MCF 10A (cell line): ENCODE data around the gene FGF1. TPM values are rescaled to one million over a fixed set of nuclear protein-coding genes. Genes with fewer than 3 reads are reported as not detected.

Experiments used
- BruUV-seq: library from RNA; stranded (reverse); fragments of 400-500 nt; replicated peaks from 2 replicates; lab custom pipeline; 2021; lab: Mats Ljungman, UMichigan
- CTCF ChIA-PET: fragments of 300-600 bp; sonication (Branson Sonifier 250); formaldehyde crosslinking; extraction: SDS; loops from one replicate; lab custom pipeline; 2021; ENCODE audit warnings: antibody characterized with exemption, inconsistent platforms; lab: Yijun Ruan, JAX
- POLR2A ChIA-PET: fragments of 300-600, 350-650 bp; sonication (Branson Sonifier 250); formaldehyde crosslinking; extraction: SDS; loops from one replicate; lab custom pipeline; 2020; ENCODE audit warnings: antibody characterized with exemption, inconsistent platforms; lab: Yijun Ruan, JAX
- DNase-seq: peaks from one replicate; pipeline ENCODE4 v3.0.0-alpha.2; 2018; ENCODE audit not compliant: unreplicated experiment
- H3K27ac Mint-ChIP-seq: one replicate; pipeline ENCODE4 v1.8.0; 2022; ENCODE audit warnings: mild to moderate bottlenecking, low read depth, mixed read lengths; ENCODE audit not compliant: unreplicated experiment
- H3K27me3 Mint-ChIP-seq: one replicate; pipeline ENCODE4 v1.8.0; 2022; ENCODE audit warnings: mixed read lengths; ENCODE audit not compliant: insufficient read depth, unreplicated experiment
- H3K36me3 Mint-ChIP-seq: one replicate; pipeline ENCODE4 v1.8.0; 2022; ENCODE audit warnings: mild to moderate bottlenecking, moderate library complexity, mixed read lengths; ENCODE audit not compliant: insufficient read depth, unreplicated experiment
- H3K4me1 Mint-ChIP-seq: one replicate; pipeline ENCODE4 v1.8.0; 2022; ENCODE audit warnings: mixed read lengths; ENCODE audit not compliant: insufficient read depth, unreplicated experiment
- H3K4me3 Mint-ChIP-seq: one replicate; pipeline ENCODE4 v1.8.0; 2022; ENCODE audit warnings: mild to moderate bottlenecking, moderate library complexity, mixed read lengths; ENCODE audit not compliant: unreplicated experiment
- H3K9me3 Mint-ChIP-seq: one replicate; pipeline ENCODE4 v1.8.0; 2022; ENCODE audit warnings: mixed read lengths; ENCODE audit not compliant: unreplicated experiment
- intact Hi-C: fragments of 100-400 bp; cut with micrococcal nuclease; formaldehyde crosslinking; loops from 2 replicates; pipeline ENCODE4 v1.14.1; 2022
- total RNA-seq: library from RNA; stranded (reverse); gene quantifications from 2 replicates; pipeline ENCODE4 v1.2.3, GENCODE V29; 2022
- TF ChIP-seq, protein P1 (sequence below): fragments of 200-600 bp; IDR thresholded peaks from one replicate; pipeline ENCODE4 v1.8.0; 2022; ENCODE audit warnings: antibody characterized with exemption, mild to moderate bottlenecking; ENCODE audit not compliant: unreplicated experiment

The FGF1 gene
- total RNA-seq, 1 experiment from 2014 or later, result 0.65 TPM

DNA sequence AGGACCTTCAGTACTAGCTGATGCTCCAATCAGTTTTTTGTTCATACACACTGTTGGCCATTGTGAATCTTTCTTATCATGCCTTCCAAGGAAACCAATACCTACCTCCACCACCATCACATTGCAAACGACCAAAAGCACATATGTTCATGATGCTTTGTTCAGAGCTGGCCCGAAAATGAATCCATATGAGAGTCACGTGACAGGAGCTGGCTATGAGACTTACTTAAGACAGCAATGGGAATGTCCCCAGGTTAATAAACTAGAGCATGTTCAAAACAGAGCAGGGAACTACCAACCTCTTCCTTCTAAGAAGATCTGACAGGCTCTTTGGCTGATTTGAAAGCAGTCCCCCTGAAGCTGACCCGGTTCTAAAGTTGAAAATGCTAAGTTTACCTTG, 93.5 kb downstream of the FGF1 start:
- Mint-ChIP-seq H3K27me3 (no peaks in the 10 kb centered on the region), H3K4me3 (no peak overlapping the region), H3K27ac (no peak overlapping the region), H3K4me1 (peaks cover 6% of the 10 kb centered on the region), H3K9me3 (no peaks in the 10 kb centered on the region), H3K36me3 (no peaks in the 10 kb centered on the region)
- ChIA-PET CTCF (no interaction called here), POLR2A (no interaction called here)
- no TSS peak for BruUV-seq
- intact Hi-C loops, result no loop called here
- no peak for DNase-seq
- TF ChIP-seq, protein P1, sequence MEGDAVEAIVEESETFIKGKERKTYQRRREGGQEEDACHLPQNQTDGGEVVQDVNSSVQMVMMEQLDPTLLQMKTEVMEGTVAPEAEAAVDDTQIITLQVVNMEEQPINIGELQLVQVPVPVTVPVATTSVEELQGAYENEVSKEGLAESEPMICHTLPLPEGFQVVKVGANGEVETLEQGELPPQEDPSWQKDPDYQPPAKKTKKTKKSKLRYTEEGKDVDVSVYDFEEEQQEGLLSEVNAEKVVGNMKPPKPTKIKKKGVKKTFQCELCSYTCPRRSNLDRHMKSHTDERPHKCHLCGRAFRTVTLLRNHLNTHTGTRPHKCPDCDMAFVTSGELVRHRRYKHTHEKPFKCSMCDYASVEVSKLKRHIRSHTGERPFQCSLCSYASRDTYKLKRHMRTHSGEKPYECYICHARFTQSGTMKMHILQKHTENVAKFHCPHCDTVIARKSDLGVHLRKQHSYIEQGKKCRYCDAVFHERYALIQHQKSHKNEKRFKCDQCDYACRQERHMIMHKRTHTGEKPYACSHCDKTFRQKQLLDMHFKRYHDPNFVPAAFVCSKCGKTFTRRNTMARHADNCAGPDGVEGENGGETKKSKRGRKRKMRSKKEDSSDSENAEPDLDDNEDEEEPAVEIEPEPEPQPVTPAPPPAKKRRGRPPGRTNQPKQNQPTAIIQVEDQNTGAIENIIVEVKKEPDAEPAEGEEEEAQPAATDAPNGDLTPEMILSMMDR, result no peak

DNA sequence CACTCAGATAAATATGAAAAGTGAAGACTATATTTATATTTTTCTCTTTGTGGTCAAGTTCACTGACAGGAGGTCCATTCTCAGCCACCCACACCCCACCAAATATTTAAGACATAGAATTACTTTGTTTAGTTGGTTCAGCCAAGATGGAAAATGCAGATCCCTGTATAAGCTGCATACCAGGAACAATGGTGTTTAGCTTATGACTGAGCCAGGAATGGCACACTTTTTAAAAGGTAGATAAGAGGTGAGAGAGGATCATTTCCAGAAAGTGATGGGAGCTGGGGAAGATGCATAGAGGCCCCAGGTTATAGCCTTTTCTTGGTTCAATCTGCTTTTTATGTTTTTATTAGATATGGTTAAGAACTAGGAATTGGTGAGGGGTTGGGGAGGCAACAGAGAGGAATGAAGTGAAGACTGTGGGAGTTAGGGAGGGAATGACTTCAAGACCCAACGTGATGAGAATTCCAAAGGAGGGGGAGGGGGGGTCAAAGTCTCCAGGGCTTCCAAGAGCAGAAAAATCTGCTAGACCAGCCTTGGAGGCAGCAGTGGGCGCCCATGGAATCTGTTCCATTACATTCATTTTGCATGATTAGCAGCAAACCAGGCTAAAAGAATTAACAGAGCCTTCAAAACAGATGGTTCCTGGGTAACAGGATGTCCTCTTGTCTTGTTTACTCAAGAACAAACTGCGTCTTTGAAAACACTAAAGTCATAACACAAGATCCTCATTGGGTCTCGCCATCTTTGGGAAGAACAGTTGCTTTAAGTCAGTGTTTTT, 95.2 kb downstream of the FGF1 start:
- CTCF ChIA-PET, result no interaction called here

DNA sequence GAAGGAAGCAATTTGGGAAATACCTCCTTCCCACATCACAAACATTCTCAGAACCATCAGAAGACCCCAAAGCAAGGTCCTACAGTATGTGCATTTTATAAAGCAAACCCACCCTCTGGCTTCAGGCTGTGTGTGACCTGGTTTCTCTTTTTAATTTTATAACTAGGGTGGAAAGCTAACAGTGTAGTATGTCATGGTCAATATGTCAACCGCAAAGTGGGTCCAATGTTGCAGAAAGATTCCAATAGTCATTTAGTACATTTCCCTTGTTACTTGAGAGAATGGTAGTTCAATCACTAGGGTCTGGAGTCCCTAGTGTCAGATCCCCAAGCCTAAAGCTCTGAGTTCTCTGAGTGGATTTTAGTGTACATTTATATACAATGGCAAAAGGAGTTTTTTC, 96.2 kb downstream of the FGF1 start:
- peaks cover 6% of the 10 kb centered on the region for H3K4me1 Mint-ChIP-seq
- intact Hi-C loops, result no loop called here
- TF ChIP-seq, protein P1, result no peak
- no peak for DNase-seq
- H3K36me3 Mint-ChIP-seq, result no peaks in the 10 kb centered on the region
- ChIA-PET CTCF (interaction anchor here (0.6 to 0.7 kb wide), 3 partner anchors 41 to 778 kb away, joined by 3 to 4 read pairs (median 4); no protein-coding TSS in a partner anchor), POLR2A (no interaction called here)
- no peak overlapping the region for H3K27ac Mint-ChIP-seq
- no TSS peak for BruUV-seq
- no peak overlapping the region for H3K4me3 Mint-ChIP-seq
- H3K9me3 Mint-ChIP-seq, result no peaks in the 10 kb centered on the region
- H3K27me3 Mint-ChIP-seq, result no peaks in the 10 kb centered on the region

More for the DNA sequence above, 95.2 kb downstream of the FGF1 start:
- TF ChIP-seq, protein P1, result no peak
- Mint-ChIP-seq H3K27ac (no peak overlapping the region), H3K9me3 (no peaks in the 10 kb centered on the region), H3K4me1 (peaks cover 6% of the 10 kb centered on the region), H3K27me3 (no peaks in the 10 kb centered on the region), H3K4me3 (no peak overlapping the region), H3K36me3 (no peaks in the 10 kb centered on the region)
- BruUV-seq, result no TSS peak
- intact Hi-C loops, result no loop called here
- POLR2A ChIA-PET, result no interaction called here
- no peak for DNase-seq

DNA sequence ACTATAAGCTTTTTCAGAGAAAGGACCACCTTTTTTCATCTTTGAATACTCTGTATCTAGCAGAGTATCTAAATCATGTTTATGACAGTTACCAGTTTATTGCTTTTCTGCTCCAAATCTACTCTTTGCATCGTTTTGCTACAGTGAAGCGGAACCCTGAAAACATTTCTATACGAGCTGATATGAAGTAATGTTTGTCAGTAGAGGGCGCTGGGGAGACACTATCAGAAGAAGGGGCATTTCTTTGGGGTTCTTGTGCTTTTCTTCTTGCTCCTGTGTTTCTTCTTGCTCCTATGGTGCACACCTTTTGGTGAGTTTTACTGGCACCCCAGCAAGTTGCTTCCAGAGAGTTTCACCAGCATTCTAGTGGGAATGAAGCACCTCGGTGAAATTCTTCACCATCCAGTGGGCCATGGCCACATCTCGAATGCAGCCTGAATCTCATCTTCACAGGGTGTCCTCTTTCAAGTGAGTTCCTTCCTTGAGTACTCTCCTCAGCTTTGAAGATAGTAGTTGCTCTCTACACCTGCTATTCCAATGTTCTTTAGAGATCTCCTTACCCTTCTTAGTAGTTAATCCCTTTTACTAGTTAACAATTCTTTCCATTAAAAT, 98.4 kb downstream of the FGF1 start:
- CTCF ChIA-PET, result interaction anchor here (0.6 to 2.0 kb wide), 5 partner anchors 11 to 449 kb away, joined by 3 to 9 read pairs (median 4); no protein-coding TSS in a partner anchor
- Mint-ChIP-seq H3K27ac (no peak overlapping the region), H3K36me3 (no peaks in the 10 kb centered on the region), H3K4me3 (no peak overlapping the region), H3K9me3 (no peaks in the 10 kb centered on the region), H3K4me1 (peaks cover 6% of the 10 kb centered on the region), H3K27me3 (no peaks in the 10 kb centered on the region)
- POLR2A ChIA-PET, result no interaction called here
- intact Hi-C loops, result no loop called here
- TF ChIP-seq, protein P1, result peak; percentile 52
- DNase-seq, result peak; percentile 73
- no TSS peak for BruUV-seq
